SU-DHL-6 (cell line): ENCODE data around the gene SUN1.
"Not testable (repeated sequence)": the region's sequence is repeated elsewhere in the genome, so short reads cannot be mapped to it uniquely, and the experiment has no call there.

ENCODE experiments used
- H2AFZ ChIP-seq: fragments of 200-600 bp; sonication (generic); 2 replicates; pipeline ENCODE4 v1.6.1; 2014; ENCODE audit warnings: low read depth, mild to moderate bottlenecking, moderate library complexity, mixed read lengths, antibody characterized with exemption, low read length; ENCODE audit not compliant: severe bottlenecking
- H3F3A ChIP-seq: fragments of 200-600 bp; shearing (Covaris generic); 2 replicates; pipeline ENCODE4 v1.6.0; 2016; ENCODE audit warnings: antibody characterized with exemption, mild to moderate bottlenecking; ENCODE audit not compliant: insufficient read depth
- H3K27ac ChIP-seq: fragments of 200-600 bp; sonication (generic); 2 replicates; pipeline ENCODE4 v1.5.1; 2016; ENCODE audit warnings: low read depth, mild to moderate bottlenecking, low read length, moderate library complexity, mixed read lengths
- H3K27me3 ChIP-seq: fragments of 200-600 bp; sonication (generic), shearing (Covaris generic); 2 replicates; pipeline ENCODE4 v1.6.0; 2014; ENCODE audit warnings: mild to moderate bottlenecking, low read length
- H3K36me3 ChIP-seq: fragments of 200-600 bp; sonication (generic); 2 replicates; pipeline ENCODE4 v1.6.1; 2014; ENCODE audit warnings: mild to moderate bottlenecking, low read length, mixed read lengths
- H3K4me2 ChIP-seq: fragments of 300-600, 200-600 bp; shearing (Covaris generic), sonication (generic); 2 replicates; pipeline ENCODE4 v1.6.0; 2014; ENCODE audit warnings: low read length, low read depth, mild to moderate bottlenecking; ENCODE audit not compliant: poor library complexity, severe bottlenecking
- H3K4me3 ChIP-seq: fragments of 200-600 bp; sonication (generic); 2 replicates; pipeline ENCODE4 v1.5.1; 2014; ENCODE audit warnings: antibody characterized with exemption, low read length, mild to moderate bottlenecking, mixed read lengths; ENCODE audit not compliant: insufficient read depth, poor library complexity, severe bottlenecking
- H3K79me2 ChIP-seq: fragments of 200-600 bp; sonication (generic); 2 replicates; pipeline ENCODE4 v1.6.1; 2014; ENCODE audit warnings: mild to moderate bottlenecking, low read length, moderate library complexity; ENCODE audit not compliant: insufficient read depth
- H3K9ac ChIP-seq: fragments of 200-600 bp; sonication (generic); 2 replicates; pipeline ENCODE4 v1.7.0; 2014; ENCODE audit warnings: mild to moderate bottlenecking, low read length
- H3K9me2 ChIP-seq: fragments of 200-600 bp; sonication (generic); replicated peaks from 2 replicates; pipeline ENCODE4 v1.6.1; 2014; ENCODE audit warnings: low read length; ENCODE audit not compliant: insufficient read depth
- H3K9me3 ChIP-seq: fragments of 200-600 bp; sonication (generic); 2 replicates; pipeline ENCODE4 v1.6.1; 2014; ENCODE audit warnings: low read length, mixed read lengths; ENCODE audit not compliant: insufficient read depth
- H4K20me1 ChIP-seq: fragments of 200-600 bp; sonication (generic); 2 replicates; pipeline ENCODE4 v1.6.1; 2014; ENCODE audit warnings: low read depth, mild to moderate bottlenecking, antibody characterized with exemption, low read length, moderate library complexity, mixed read lengths
- EZH2phosphoT487 ChIP-seq: fragments of 200-600 bp; sonication (generic), shearing (Covaris generic); conservative IDR thresholded peaks from 2 replicates; pipeline ENCODE4 v1.6.1; 2018; ENCODE audit warnings: mild to moderate bottlenecking, antibody characterized with exemption, low read length, moderate library complexity, mixed read lengths
- TF ChIP-seq, protein P1 (sequence below): fragments of 200-600 bp; sonication (generic); IDR thresholded peaks from one replicate; pipeline ENCODE4 v1.5.1; 2017; ENCODE audit warnings: antibody characterized with exemption, mild to moderate bottlenecking, low read length, moderate library complexity; ENCODE audit not compliant: insufficient read depth, poor library complexity, severe bottlenecking

The SUN1 gene

GRCh38 chr7:801940-802381 lies 30.3 kb upstream of the SUN1 start:
- Histone ChIP-seq H3K4me3 (no peak overlapping the region), H3K27ac (no peak overlapping the region), H4K20me1 (no peaks in the 10 kb centered on the region), H3K9me2 (no peaks in the 10 kb centered on the region), H2AFZ (no peak overlapping the region), H3K9me3 (no peaks in the 10 kb centered on the region), H3K4me2 (no peak overlapping the region), H3K27me3 (no peaks in the 10 kb centered on the region), H3K36me3 (no peaks in the 10 kb centered on the region), H3K79me2 (no peaks in the 10 kb centered on the region), H3F3A (no peaks in the 10 kb centered on the region), H3K9ac (no peak overlapping the region)
- no peak for TF ChIP-seq EZH2phosphoT487
- TF ChIP-seq, protein P1, sequence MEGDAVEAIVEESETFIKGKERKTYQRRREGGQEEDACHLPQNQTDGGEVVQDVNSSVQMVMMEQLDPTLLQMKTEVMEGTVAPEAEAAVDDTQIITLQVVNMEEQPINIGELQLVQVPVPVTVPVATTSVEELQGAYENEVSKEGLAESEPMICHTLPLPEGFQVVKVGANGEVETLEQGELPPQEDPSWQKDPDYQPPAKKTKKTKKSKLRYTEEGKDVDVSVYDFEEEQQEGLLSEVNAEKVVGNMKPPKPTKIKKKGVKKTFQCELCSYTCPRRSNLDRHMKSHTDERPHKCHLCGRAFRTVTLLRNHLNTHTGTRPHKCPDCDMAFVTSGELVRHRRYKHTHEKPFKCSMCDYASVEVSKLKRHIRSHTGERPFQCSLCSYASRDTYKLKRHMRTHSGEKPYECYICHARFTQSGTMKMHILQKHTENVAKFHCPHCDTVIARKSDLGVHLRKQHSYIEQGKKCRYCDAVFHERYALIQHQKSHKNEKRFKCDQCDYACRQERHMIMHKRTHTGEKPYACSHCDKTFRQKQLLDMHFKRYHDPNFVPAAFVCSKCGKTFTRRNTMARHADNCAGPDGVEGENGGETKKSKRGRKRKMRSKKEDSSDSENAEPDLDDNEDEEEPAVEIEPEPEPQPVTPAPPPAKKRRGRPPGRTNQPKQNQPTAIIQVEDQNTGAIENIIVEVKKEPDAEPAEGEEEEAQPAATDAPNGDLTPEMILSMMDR: no peak

- TF ChIP-seq EZH2phosphoT487: no peak
- TF ChIP-seq, protein P1: no peak
- H3K36me3 ChIP-seq: no peaks in the 10 kb centered on the region
- H3K27me3 ChIP-seq: no peaks in the 10 kb centered on the region
- H3K27ac ChIP-seq: no peak overlapping the region
- no peak overlapping the region for H3K4me3 ChIP-seq
- no peaks in the 10 kb centered on the region for H3K9me3 ChIP-seq
- no peaks in the 10 kb centered on the region for H3F3A ChIP-seq
- H3K79me2 ChIP-seq: no peaks in the 10 kb centered on the region
- H4K20me1 ChIP-seq: no peaks in the 10 kb centered on the region
- H3K4me2 ChIP-seq: no peak overlapping the region
- H3K9ac ChIP-seq: no peak overlapping the region
- H3K9me2 ChIP-seq: no peaks in the 10 kb centered on the region
- H2AFZ ChIP-seq: no peak overlapping the region
These were observed 29.6 kb upstream of the SUN1 start for GRCh38 chr7:802500-803242.

GRCh38 chr7:803243-803635 lies 29.0 kb upstream of the SUN1 start:
- TF ChIP-seq EZH2phosphoT487: no peak
- TF ChIP-seq, protein P1: no peak

GRCh38 chr7:803796-804195 lies 28.5 kb upstream of the SUN1 start:
- not testable (repeated sequence) for H3K4me2 ChIP-seq, H3K4me3 ChIP-seq, H3K27ac ChIP-seq, H2AFZ ChIP-seq, H3K9ac ChIP-seq, H3F3A ChIP-seq, H3K9me2 ChIP-seq, H4K20me1 ChIP-seq, H3K9me3 ChIP-seq, H3K36me3 ChIP-seq, H3K27me3 ChIP-seq, H3K79me2 ChIP-seq

More at GRCh38 chr7:803243-803635, 29.0 kb upstream of the SUN1 start:
- no peak overlapping the region for H3K27ac ChIP-seq
- no peaks in the 10 kb centered on the region for H3K27me3 ChIP-seq
- H4K20me1 ChIP-seq: no peaks in the 10 kb centered on the region
- no peak overlapping the region for H3K4me2 ChIP-seq
- H2AFZ ChIP-seq: no peak overlapping the region
- H3F3A ChIP-seq: no peaks in the 10 kb centered on the region
- H3K79me2 ChIP-seq: no peaks in the 10 kb centered on the region
- H3K36me3 ChIP-seq: no peaks in the 10 kb centered on the region
- no peaks in the 10 kb centered on the region for H3K9me3 ChIP-seq
- H3K9ac ChIP-seq: no peak overlapping the region
- H3K9me2 ChIP-seq: no peaks in the 10 kb centered on the region
- no peak overlapping the region for H3K4me3 ChIP-seq
